Endodermal cell (in vitro differentiated cells): Measurements from ENCODE around the gene DAAM2. TPM values are rescaled to one million over a fixed set of nuclear protein-coding genes. Genes with fewer than 3 reads are reported as not detected.
A peak's percentile ranks its signal among the peaks of the same experiment; 100 is the strongest.

ENCODE experiments used
- DNase-seq: peaks from one replicate; pipeline ENCODE4 v3.0.0-alpha.2; 2017
- H3K27ac ChIP-seq: 2 replicates; pipeline ENCODE4 v1.5.1; 2013; ENCODE audit warnings: mild to moderate bottlenecking, low read depth, low read length, moderate library complexity
- H3K27me3 ChIP-seq: 2 replicates; pipeline ENCODE4 v1.6.1; 2013; ENCODE audit warnings: mild to moderate bottlenecking, low read length, moderate library complexity; ENCODE audit not compliant: insufficient read depth, control insufficient read depth, poor library complexity, severe bottlenecking
- H3K36me3 ChIP-seq: 2 replicates; pipeline ENCODE4 v1.7.0; 2013; ENCODE audit warnings: mild to moderate bottlenecking, low read length, moderate library complexity; ENCODE audit not compliant: control insufficient read depth, insufficient read depth
- H3K4me1 ChIP-seq: one replicate; pipeline ENCODE4 v1.7.0; 2013; ENCODE audit warnings: low read length; ENCODE audit not compliant: control insufficient read depth, insufficient read depth
- H3K4me3 ChIP-seq: 2 replicates; pipeline ENCODE4 v1.5.1; 2013; ENCODE audit warnings: mild to moderate bottlenecking, low read length, moderate library complexity
- H3K9ac ChIP-seq: 2 replicates; pipeline ENCODE4 v1.6.1; 2013; ENCODE audit warnings: mild to moderate bottlenecking, low read length, moderate library complexity; ENCODE audit not compliant: poor library complexity, severe bottlenecking; ENCODE audit errors: extremely low read depth
- H3K9me3 ChIP-seq: 2 replicates; pipeline ENCODE4 v1.6.1; 2013; ENCODE audit warnings: mild to moderate bottlenecking, low read length, moderate library complexity; ENCODE audit not compliant: control insufficient read depth
- H3K27ac Mint-ChIP-seq: 2 replicates; pipeline ENCODE4 v1.8.0; 2020; ENCODE audit warnings: mixed read lengths
- H3K27me3 Mint-ChIP-seq: 2 replicates; pipeline ENCODE4 v1.8.0; 2021; ENCODE audit warnings: mild to moderate bottlenecking, mixed read lengths; ENCODE audit not compliant: insufficient read depth
- H3K36me3 Mint-ChIP-seq: 2 replicates; pipeline ENCODE4 v1.8.0; 2020; ENCODE audit warnings: low read depth, mixed read lengths
- H3K4me1 Mint-ChIP-seq: 2 replicates; pipeline ENCODE4 v1.8.0; 2020; ENCODE audit warnings: mixed read lengths
- H3K4me3 Mint-ChIP-seq: 2 replicates; pipeline ENCODE4 v1.8.0; 2020; ENCODE audit warnings: mild to moderate bottlenecking, moderate library complexity, mixed read lengths
- H3K9me3 Mint-ChIP-seq: 2 replicates; pipeline ENCODE4 v1.8.0; 2020; ENCODE audit warnings: mild to moderate bottlenecking, mixed read lengths
- WGBS, 2 experiments: methylation state at CpG; one replicate each; pipeline versions ENCODE4 v1.1.5 to v1.1.7; 2013; ENCODE audit warnings: missing lambda C conversion rate in 2 of 2, mixed read lengths in 1 of 2; ENCODE audit not compliant: insufficient coverage in 1 of 2, insufficient read length in 1 of 2; 5-methylcytosine and 5-hydroxymethylcytosine counted together
- total RNA-seq, 2 donors: library from RNA; stranded (reverse); fragmentation: NEBNext Ultra II Directional in 1 of 2; extraction: Animal tissue kit (Norgen Biotek cat#: 25700) in 1 of 2; gene quantifications; 2 replicates in 1 of 2; 3 replicates in 1 of 2; pipeline ENCODE4 v1.2.1, GENCODE V29; 2021
- TF ChIP-seq, protein P1 (sequence below): fragments of 200-600 bp; sonication (generic); conservative IDR thresholded peaks from 2 replicates; pipeline ENCODE4 v1.5.0; 2021; ENCODE audit warnings: antibody characterized with exemption, mild to moderate bottlenecking

Gene DAAM2
- total RNA-seq, 2 donors from 2014 or later: 0.33 to 1.2 TPM

DNA sequence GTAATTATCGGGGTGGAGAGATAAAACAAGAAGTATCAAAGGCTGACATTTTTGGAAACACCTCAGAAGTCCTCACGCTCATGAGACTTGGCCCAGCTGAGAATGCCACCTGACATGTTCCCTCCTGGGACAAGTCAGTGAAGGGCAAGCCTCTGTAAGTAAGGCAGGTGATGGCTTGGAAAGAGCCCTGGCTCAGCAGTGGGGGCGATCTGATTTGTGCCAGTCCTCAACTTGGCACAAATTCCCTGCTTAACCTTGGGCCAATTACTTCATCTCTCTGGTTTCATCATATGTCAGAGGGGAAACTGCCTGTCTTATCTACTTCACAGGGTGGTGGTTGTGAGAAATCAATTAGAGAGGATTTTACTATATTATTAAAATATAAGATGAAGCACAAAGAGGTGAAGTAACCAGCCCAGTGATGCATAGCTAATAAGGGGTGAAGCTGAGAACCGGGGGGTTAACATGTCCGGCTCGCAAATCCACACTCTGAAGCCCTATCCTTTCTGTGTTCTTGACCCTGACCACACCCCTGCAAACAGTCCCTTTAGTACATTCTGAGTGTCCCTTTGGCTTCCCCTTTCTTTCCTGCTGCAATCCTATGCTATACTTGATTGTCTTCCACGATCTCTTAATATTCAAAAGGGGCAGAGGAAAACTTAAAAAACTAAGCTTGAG lies 150.9 kb downstream of the DAAM2 start:
- no peak for DNase-seq
- Histone ChIP-seq H3K9me3 (no peaks in the 10 kb centered on the region), H3K9ac (no peak overlapping the region), H3K4me3 (no peak overlapping the region), H3K36me3 (no peaks in the 10 kb centered on the region), H3K27ac (no peak overlapping the region), H3K27me3 (no peaks in the 10 kb centered on the region), H3K4me1 (peaks cover 2% of the 10 kb centered on the region)
- Mint-ChIP-seq H3K4me3 (no peak overlapping the region), H3K27me3 (no peaks in the 10 kb centered on the region), H3K36me3 (no peaks in the 10 kb centered on the region), H3K9me3 (no peaks in the 10 kb centered on the region), H3K27ac (no peak overlapping the region), H3K4me1 (peaks cover 22% of the 10 kb centered on the region)
- TF ChIP-seq, protein P1, sequence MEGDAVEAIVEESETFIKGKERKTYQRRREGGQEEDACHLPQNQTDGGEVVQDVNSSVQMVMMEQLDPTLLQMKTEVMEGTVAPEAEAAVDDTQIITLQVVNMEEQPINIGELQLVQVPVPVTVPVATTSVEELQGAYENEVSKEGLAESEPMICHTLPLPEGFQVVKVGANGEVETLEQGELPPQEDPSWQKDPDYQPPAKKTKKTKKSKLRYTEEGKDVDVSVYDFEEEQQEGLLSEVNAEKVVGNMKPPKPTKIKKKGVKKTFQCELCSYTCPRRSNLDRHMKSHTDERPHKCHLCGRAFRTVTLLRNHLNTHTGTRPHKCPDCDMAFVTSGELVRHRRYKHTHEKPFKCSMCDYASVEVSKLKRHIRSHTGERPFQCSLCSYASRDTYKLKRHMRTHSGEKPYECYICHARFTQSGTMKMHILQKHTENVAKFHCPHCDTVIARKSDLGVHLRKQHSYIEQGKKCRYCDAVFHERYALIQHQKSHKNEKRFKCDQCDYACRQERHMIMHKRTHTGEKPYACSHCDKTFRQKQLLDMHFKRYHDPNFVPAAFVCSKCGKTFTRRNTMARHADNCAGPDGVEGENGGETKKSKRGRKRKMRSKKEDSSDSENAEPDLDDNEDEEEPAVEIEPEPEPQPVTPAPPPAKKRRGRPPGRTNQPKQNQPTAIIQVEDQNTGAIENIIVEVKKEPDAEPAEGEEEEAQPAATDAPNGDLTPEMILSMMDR: no peak
- WGBS, 2 experiments: 94 to 96% methylated on average over 5 to 7 of the region's 7 CpGs

DNA sequence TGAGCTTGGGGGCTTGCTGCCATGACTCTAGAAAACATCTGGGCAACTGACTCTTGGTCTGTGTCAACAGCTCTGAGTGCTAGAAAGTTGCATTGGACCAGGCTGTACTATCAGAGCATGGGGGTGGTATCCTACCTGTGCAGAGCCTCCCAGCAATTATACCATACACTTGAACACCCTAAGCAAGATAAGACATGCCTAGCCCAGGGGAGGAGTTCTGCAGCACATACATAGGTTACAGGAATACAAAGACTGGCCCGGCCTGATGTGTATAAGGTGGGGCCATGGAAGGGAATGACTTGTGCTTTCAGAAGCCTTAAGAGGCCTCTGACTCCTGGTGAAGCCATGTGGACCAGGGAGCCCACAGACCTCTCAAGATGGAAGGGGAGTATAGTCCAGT lies 153.4 kb downstream of the DAAM2 start:
- no peak overlapping the region for H3K27ac Mint-ChIP-seq
- H3K27ac ChIP-seq: no peak overlapping the region
- H3K4me1 ChIP-seq: no peaks in the 10 kb centered on the region
- 67 to 95% methylated on average over 1 of the region's 1 CpG for WGBS, 2 experiments
- H3K9me3 ChIP-seq: no peaks in the 10 kb centered on the region
- peaks cover 15% of the 10 kb centered on the region for H3K4me1 Mint-ChIP-seq
- H3K36me3 ChIP-seq: no peaks in the 10 kb centered on the region
- no peak for DNase-seq
- no peak overlapping the region for H3K4me3 ChIP-seq
- H3K9me3 Mint-ChIP-seq: no peaks in the 10 kb centered on the region
- H3K36me3 Mint-ChIP-seq: no peaks in the 10 kb centered on the region
- no peak overlapping the region for H3K4me3 Mint-ChIP-seq
- no peak overlapping the region for H3K9ac ChIP-seq
- no peaks in the 10 kb centered on the region for H3K27me3 Mint-ChIP-seq
- H3K27me3 ChIP-seq: no peaks in the 10 kb centered on the region
- TF ChIP-seq, protein P1: no peak

DNA sequence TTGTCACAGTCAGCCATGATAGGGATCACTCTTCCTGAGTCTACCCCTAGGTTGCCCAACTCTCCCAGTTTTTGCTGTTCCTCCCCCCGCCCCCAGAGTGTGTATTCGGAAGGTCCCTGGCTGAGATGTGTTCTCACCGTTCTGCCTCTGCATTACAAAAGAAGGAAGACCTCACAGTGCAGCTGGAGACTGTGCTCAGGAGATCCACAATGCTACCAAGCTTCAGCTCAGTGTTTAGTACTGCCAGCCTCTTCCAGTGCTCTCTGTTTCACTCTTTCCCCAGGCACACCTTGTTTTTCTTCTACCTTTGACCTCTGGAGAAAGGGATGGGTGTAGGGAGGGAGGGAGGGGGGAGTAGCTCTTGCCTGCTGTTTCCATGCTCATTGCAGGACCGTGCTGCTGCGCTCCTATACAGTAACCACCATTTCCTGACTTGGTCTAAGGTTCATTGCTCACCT lies 155.5 kb downstream of the DAAM2 start:
- Mint-ChIP-seq H3K4me1 (peaks cover 15% of the 10 kb centered on the region), H3K36me3 (no peaks in the 10 kb centered on the region), H3K4me3 (no peak overlapping the region), H3K27me3 (no peaks in the 10 kb centered on the region), H3K27ac (peak overlapping the region; percentile 4), H3K9me3 (no peaks in the 10 kb centered on the region)
- no peaks in the 10 kb centered on the region for H3K27me3 ChIP-seq
- no peaks in the 10 kb centered on the region for H3K36me3 ChIP-seq
- DNase-seq: peak; percentile 80
- H3K9me3 ChIP-seq: no peaks in the 10 kb centered on the region
- no peaks in the 10 kb centered on the region for H3K4me1 ChIP-seq
- TF ChIP-seq, protein P1: no peak
- H3K9ac ChIP-seq: no peak overlapping the region
- WGBS, 2 experiments: 35% methylated on average over 5 of the region's 5 CpGs
- no peak overlapping the region for H3K4me3 ChIP-seq
- no peak overlapping the region for H3K27ac ChIP-seq
